NCI-H748 (cell line): Measurements from ENCODE around the gene PAK3.

Source experiments
- DNase-seq: peaks from one replicate; lab custom pipeline; 2025; ENCODE audit not compliant: unreplicated experiment; lab: John Stamatoyannopoulos, UW

PAK3 gene

DNA sequence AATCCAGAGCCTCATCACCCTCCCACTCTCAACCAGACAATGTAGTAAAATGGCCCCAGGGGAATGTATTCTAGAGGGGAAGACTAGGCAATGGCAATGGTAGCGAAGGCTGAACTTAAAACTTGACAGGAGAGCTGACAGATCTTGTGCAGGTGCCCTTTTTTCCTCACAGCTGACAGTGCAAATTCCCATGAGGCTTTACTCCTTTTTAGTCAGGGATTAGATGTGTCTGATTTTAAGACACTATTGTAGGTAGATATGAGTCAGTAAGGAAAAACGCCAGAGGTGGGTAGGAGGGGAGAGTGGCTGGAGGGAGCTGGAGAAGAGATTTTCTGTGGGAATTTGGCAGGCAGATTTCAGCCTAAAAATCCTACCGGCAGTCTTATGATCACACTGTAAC is 163.6 kb downstream of the PAK3 start:
- DNase-seq: no peak

GRCh38 chrX:111260451-111260850 is 164.5 kb downstream of the PAK3 start:
- no peak for DNase-seq

DNA sequence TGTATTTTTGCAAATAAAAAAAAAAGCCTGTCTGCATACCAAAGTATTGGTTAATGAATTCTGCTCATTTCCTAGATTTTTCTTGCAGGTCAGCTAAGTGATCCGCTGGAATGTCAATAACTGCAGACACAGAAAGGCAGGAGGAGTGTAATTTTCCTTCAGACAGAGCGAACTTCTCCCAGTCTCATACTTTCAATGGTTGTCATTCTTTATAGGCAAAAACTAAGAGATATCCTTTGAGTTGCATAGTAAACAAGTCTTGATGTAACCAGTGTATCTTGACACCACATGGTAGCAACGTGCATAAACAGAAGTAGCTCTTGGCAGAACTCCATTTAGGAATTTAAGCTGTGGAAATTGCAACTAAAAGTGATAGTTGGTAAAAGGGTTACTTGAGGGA is 166.1 kb downstream of the PAK3 start:
- DNase-seq: no peak

- no peak for DNase-seq
Observed at GRCh38 chrX:111264385-111264784, 168.4 kb downstream of the PAK3 start.

DNA sequence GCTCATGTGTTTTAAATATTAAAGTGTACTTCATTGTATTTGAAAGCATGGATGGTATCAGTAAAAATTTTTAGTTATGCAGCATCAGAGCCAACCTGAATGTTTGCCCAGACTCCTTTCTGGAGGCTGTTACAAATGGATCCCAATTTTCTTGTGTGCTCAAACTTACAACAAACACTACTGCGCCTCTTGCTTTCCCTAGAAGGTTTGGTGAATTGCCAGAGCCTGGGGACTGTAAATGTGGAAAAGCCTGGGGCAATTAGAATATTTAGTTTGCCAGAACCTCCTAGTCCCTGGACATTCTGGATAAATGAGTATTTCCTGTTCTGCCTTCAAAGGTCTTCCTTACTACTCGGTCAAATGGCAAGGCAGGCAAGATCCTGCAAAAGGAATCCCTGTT is 169.5 kb downstream of the PAK3 start:
- DNase-seq: no peak

- no peak for DNase-seq
Observed at GRCh38 chrX:111268506-111268905, 172.5 kb downstream of the PAK3 start.

DNA sequence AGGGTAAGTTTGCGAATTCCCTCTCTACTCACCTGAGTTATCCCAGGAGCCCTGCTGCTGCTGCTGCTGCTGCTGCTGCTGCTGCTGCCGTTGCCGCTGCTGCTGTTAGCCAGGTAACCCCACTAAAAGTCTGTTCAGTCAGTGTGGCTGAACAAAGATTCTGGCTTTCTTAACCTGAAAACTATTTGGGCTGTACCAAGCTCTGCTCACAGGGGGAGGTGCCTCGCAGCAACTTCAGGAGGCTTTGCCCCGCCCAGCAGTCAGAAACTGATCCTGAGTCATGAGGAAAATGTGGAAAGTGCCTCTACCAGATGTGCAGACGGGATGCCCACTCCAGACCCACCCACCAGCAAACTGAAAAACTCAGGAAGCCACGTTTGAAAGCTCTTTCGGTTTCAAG is 174.3 kb downstream of the PAK3 start, which contains the start of gene CAPN6:
CAPN6 (minus strand) TSS at position 145 of the 400 bp plus-strand sequence. CDS start 6,547 bp downstream, outside the sequence.
- no peak for DNase-seq
